GM19395 (cell line): ENCODE measurements around the gene SMIM3.
A peak's percentile ranks its signal among the peaks of the same experiment; 100 is the strongest.
"Not testable (repeated sequence)": the region's sequence is repeated elsewhere in the genome, so short reads cannot be mapped to it uniquely, and the experiment has no call there.

Experiments used
- ATAC-seq: cut with Tn5 transposase; IDR thresholded peaks from one replicate; pipeline ENCODE4 v1.9.1; 2021; ENCODE audit warnings: mild to moderate bottlenecking, moderate library complexity; ENCODE audit not compliant: unreplicated experiment

The SMIM3 gene

GRCh38 chr5:150778517-150779396, at the start of gene SMIM3:
TSS of gene SMIM3 (plus strand) at chr5:150778757. CDS start at chr5:150795441, 16,684 bp downstream.
- ATAC-seq = peak; percentile 31

DNA sequence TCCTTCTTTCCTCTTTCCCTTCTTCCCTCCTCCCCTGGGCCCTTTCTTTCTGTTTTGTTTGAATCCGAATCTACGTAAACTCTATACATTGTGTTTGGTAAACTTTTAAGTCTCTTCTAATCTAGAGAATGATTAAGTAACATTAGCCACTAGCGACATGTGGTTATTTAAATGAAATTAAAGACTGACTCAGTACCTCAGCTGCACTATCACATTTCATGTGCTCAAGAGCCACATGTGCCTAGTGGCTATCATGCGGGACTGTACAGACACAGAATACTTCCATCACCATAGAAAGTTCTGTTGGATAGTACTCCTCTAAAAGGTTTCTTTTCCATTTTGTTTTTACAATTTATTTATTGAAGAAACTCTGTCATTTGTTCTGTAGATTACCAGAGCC, 48.7 kb upstream of the SMIM3 start:
- ATAC-seq = no peak

DNA sequence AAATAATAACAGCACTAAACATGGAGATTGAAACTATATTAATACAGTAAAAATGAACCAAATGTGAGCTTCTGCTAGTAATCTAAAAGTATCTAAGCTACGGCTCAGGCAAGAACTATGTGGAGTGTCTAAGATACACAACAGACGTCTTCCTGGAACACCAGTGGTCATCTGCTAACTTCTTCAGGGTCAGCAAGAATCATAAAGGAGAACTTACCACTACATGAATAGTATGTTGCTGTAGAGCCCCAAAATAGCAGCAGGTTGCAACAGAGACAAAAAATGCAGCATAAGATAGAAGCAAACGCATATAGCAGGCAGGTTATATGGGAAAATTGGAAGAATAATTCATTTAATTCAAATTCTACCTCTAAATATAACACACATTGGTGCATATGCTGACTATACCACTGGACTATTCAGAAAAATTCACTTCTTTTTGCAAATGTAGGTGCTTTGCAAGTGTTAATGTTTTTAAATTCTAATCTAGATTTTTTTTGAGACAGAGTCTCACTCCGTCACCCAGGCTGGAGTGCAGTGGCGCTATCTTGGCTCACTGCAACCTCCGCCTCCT, 46.8 kb upstream of the SMIM3 start:
- no peak for ATAC-seq

GRCh38 chr5:150734579-150735384, 43.8 kb upstream of the SMIM3 start:
- peak; percentile 85 for ATAC-seq

DNA sequence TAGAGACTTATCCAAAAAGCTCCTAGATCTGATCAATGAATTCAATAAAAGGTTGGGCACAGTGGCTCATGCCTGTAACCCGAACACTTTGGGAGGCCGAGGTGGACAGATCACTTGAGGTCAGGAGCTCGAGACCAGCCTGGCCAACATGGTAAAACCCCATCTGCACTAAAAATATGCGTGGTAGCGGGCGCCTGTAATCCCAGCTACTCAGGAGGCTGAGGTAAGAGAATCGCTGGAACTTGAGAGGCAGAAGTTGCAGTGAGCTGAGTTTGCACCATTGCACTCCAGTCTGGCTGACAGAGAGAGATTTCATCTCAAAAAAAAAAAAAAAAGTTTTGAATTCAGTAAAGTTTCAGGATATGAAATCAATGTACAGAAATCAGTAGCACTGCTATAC, 39.7 kb upstream of the SMIM3 start:
- no peak for ATAC-seq

DNA sequence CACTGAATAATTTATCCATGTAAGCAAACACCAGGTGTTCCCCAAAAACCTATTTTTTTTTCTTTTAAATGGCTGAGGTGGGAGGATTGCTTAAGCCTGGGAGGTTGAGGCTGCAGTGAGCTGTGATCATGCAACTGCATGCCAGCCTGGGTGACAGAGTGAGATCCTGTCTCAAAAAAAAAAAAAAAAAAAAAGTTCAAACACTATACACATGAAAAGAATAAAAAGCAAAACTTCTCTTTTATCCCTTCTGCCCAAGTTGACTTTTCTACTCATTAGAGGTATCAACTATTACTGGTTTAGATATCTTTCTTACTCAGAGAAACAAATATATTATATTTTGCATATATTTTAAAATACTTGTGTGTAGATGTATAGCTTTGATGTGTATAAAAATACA, 37.6 kb upstream of the SMIM3 start:
- ATAC-seq = no peak

DNA sequence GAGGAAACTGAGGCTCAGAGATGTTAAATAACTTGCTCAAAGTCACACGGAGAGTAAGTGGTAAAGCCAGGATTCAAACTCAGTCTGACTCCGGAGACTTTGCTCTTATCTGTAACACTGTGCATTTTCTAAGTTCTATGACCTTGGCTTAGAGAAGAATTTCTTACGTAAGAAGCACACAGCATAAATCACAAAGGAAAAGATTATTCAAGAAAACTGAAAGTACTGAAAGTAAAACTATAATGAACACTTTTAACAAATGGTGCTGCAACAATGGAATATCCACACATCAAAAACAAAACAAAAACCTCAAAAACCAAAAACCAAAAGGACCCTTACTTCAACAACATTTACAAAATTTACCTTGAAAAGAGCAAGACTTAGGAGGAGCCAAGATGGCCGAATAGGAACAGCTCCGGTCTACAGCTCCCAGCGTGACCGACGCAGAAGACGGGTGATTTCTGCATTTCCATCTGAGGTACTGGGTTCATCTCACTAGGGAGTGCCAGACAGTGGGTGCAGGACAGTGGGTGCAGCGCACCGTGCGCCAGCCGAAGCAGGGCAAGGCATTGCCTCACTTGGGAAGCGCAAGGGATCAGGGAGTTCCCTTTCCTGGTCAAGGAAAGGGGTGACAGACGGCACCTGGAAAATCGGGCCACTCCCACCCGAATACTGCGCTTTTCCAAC, 36.0 kb upstream of the SMIM3 start:
- not testable (repeated sequence) for ATAC-seq

DNA sequence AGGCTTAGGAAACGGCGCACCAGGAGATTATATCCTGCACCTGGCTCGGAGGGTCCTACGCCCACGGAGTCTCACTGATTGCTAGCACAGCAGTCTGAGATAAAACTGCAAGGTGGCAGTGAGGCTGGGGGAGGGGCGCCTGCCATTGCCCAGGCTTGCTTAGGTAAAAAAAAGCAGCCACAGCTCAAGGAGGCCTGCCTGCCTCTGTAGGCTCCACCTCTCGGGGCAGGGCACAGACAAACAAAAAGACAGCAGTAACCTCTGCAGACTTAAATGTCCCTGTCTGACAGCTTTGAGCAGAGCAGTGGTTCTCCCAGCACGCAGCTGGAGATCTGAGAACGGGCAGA, 35.4 kb upstream of the SMIM3 start:
- not testable (repeated sequence) for ATAC-seq

DNA sequence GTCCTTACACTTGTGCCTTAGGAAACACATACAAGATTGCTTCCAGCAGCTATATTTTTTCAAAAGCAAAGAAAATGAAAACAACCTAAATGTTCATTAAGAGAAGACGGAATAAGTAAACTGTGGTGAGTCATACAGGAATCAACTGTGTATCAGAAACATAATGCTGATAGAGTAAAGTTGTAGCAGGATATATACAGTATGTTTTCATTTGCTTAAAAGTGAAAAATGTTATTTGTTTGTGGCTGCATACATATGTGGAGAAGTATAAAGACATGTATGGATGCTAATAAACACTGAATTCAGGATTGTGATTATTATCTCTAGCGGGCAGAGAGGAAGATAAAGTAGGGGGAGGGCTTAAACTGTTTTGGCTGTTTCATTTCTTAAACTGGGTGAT, 28.1 kb upstream of the SMIM3 start:
- ATAC-seq = no peak

GRCh38 chr5:150751096-150751891, 27.3 kb upstream of the SMIM3 start:
- ATAC-seq = no peak

DNA sequence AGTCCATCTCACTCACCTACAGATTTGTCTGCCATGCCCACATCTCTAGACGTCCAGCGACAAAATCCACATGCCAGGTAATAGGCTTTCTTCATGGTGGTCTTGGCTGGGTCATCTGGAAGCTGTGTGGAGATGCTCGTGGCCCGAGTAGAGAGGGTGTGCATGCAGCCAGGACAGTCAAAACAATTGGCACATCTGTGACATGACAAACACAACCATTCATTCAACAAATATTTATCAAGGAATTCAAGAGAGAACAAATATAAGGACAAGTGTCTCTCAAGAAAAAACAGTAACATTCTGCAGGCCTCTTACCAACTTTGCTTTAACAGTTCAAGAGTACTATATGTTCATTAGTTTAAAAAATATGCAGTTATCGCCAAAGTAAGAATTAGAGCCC, 25.1 kb upstream of the SMIM3 start:
- no peak for ATAC-seq

GRCh38 chr5:150753863-150754262, 24.7 kb upstream of the SMIM3 start:
- no peak for ATAC-seq

GRCh38 chr5:150757087-150757649, 21.4 kb upstream of the SMIM3 start:
- no peak for ATAC-seq

DNA sequence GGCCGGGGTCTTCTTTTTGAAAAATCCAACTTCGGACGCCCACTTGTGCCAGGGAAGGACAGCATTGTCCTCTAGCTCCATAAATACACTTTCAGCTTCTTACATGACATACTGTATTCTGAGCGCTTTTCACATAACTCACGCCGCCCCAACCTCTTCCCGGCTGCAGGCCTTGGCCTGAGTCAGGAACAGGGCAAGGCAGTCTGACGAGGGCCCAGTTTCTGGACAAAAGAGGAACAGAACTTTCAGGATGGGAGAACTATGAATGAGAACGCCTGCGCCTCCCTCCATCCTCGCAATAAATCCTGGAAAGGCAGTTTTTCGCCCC, 20.4 kb upstream of the SMIM3 start:
- ATAC-seq = peak; percentile 30

- ATAC-seq = peak; percentile 97
Observed at GRCh38 chr5:150758531-150759333, 19.8 kb upstream of the SMIM3 start, which contains the start of gene DCTN4. TSS of gene DCTN4 (minus strand) at chr5:150759017. CDS start at chr5:150758993, 24 bp downstream.

DNA sequence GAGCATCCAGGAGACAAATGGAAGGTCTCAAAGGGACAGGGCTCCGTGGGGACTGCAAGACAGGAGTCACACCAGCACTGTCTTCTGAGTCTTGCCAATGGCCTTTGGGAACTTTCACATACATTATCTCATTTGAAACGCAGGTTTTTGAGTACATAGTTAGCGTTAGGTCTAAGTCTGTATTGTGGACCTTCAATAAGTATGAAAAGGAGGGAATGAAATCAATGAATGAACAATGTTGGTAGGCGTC, 19.3 kb upstream of the SMIM3 start:
- ATAC-seq = no peak

DNA sequence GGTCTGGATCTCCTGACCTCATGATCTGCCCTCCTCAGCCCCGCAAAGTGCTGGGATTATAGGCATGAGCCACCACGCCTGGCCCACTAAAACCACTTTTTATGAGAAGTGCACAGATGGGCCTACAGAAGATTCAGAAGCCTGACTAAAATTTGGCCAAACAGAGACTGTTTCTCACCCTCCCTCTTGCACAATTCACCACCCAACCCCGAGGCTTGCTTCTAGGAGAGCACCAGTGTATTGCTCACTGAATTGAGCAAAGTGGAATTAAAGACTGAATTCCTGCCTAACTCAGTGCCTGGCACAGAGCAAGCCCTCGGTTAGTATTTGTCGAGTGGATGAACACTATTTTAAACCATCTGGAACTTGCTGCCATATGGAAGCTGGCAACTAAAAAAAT, 16.3 kb upstream of the SMIM3 start:
- no peak for ATAC-seq

DNA sequence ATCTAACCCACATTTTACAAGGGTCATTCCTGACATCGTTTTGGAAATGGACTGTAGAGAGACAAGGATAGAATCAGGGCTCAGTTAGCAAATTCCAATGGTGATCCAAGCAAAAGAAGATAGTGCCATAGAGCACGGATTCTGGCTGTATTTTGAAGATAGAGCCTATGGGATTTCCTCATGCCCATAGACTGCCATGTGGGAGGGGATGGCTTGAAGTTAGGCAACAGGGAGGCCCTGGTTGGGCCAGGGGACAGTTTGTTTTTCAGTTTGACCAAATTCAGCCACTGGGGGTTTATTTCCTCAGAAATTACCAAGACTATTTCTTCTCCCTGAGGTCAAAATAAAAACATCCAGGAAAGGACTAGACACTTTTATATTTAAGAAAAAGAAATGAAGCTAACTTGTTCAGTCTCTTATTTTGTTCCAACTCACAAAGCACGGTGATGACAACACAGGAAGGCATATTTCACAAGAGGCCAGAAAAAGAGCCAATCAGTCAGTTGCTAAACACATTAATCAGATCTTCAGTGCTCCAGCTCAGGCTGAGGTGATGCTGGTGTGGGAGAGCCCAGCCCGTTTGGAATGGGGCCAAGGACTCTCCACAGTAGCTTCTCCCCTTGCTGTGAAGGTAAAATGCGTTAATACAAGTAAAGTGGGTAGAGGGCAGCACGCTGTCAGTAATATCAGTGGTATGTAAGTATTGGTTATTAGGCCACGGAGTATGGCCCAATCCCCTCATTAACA, 15.4 kb upstream of the SMIM3 start:
- ATAC-seq = no peak

DNA sequence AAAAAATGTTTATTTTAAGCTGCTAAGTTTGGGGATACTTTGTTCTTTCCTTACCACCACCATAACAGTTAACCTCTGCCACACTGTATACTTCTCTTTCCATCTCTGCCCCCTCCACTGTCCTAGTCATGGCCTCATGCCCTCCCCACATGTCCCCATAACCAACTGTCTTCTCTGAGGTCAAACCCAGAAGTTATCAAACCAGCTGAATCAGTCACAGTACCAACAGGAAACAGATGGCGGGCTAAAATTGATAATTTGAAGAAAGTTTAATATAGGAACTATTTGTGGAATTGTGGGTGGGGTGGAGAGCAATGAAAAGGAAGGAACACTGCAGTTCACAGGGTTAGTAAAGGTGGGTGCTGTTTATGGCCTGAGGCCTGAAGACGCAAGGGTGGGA, 14.0 kb upstream of the SMIM3 start:
- ATAC-seq = no peak
